ENCODE results near the gene CNFN. TPM values are rescaled to one million over a fixed set of nuclear protein-coding genes. Genes with fewer than 3 reads are reported as not detected.

Gene CNFN
- total and polyA plus RNA-seq, 10 of the 15 experiments (the other 5 are each of a cell fraction or from before 2014, with no cell fraction given): 0.60 TPM; not detected in 9

- Histone ChIP-seq H3K9ac (ENCODE audit: control insufficient read depth, insufficient read depth, low read length) (peak overlapping the region; percentile 78), H2AFZ (ENCODE audit: control insufficient read depth, low read depth, low read length) (peak overlapping the region; percentile 95), H3K4me2 (ENCODE audit: control insufficient read depth, insufficient read depth) (peak overlapping the region; percentile 98), H3K27ac (ENCODE audit: control insufficient read depth, insufficient read depth) (peak overlapping the region; percentile 80), H3K27me3 (replicated peaks in 1 of 2; ENCODE audit: control insufficient read depth in 2 of 2, insufficient read depth in 2 of 2, low read length in 1 of 2) (no peaks in the 10 kb centered on the region), H3K4me3 (peak overlapping the region; percentile 97), H3K36me3 (ENCODE audit: control insufficient read depth in 2 of 2, insufficient read depth in 2 of 2, low read length in 1 of 2) (no peaks in the 10 kb centered on the region), H3K79me2 (ENCODE audit: control insufficient read depth, insufficient read depth, low read length) (peaks cover 5% of the 10 kb centered on the region), H4K20me1 (ENCODE audit: control insufficient read depth, insufficient read depth) (no peaks in the 10 kb centered on the region), H3K9me3 (replicated peaks; ENCODE audit: control insufficient read depth, insufficient read depth, low read length) (no peaks in the 10 kb centered on the region), H3K4me1 (ENCODE audit: control insufficient read depth, insufficient read depth, low read length) (peaks cover 8% of the 10 kb centered on the region)
- ChIA-PET RAD21 (ENCODE audit: unreplicated experiment) (interaction anchor here (0.9 to 1.8 kb wide), 6 partner anchors 10 to 265 kb away, joined by 3 to 4 read pairs (median 4); partner anchors contain the start of gene GSK3A), SMC1A (ENCODE audit: uncharacterized antibody, unreplicated experiment) (interaction anchor here (1.1 to 2.9 kb wide), 7 partner anchors 10 to 54 kb away, joined by 4 to 8 read pairs (median 5); no protein-coding TSS in a partner anchor), POLR2A (interaction anchor here (0.6 to 1.6 kb wide), 8 partner anchors 16 to 537 kb away, joined by 3 to 8 read pairs (median 4); partner anchors contain the start of gene RPS19), CTCF (interaction anchor here (0.6 to 2.3 kb wide), 16 partner anchors 10 to 576 kb away, joined by 3 to 10 read pairs (median 5); no protein-coding TSS in a partner anchor)
- FAIRE-seq (peak; percentile 99), ATAC-seq (peak; percentile 99), DNase-seq (ENCODE audit: low read depth, low spot score) (peak; percentile 98)
- in situ Hi-C loops (cut with MboI): no loop called here
- WGBS (ENCODE audit: insufficient coverage, insufficient replicate concordance, low lambda C conversion rate, missing lambda C conversion rate): under 1% methylated on average over 42 of the region's 42 CpGs
- BruUV-seq (replicated peaks): TSS peak; percentile 93
- intact Hi-C loops (cut with micrococcal nuclease; ENCODE audit: unreplicated experiment): loop anchor here (2.0 kb wide), 1 partner anchor 72 kb away; the partner anchor contains the start of gene MEGF8
- TF ChIP-seq ZNF217 (IDR thresholded peaks at IDR 0.05) (no peak), HSF1 (IDR thresholded peaks at IDR 0.05; ENCODE audit: low read depth, low read length) (no peak), HCFC1 (IDR thresholded peaks at IDR 0.05; ENCODE audit: low read length) (0 out of 2 replicates have a peak, but pooled peaks have one; percentile 25), ZNF687 (IDR thresholded peaks at IDR 0.05) (0 out of 2 replicates have a peak, but pooled peaks have one; percentile 27), MEF2B (IDR thresholded peaks at IDR 0.05; ENCODE audit: partially characterized antibody, poor library complexity, severe bottlenecking) (no peak), EZH2 (IDR thresholded peaks at IDR 0.05; ENCODE audit: borderline replicate concordance, control insufficient read depth, low read depth, low read length) (no peak), IKZF1 (conservative IDR thresholded peaks at IDR 0.05) (peak; percentile 39; the same call in 1 of the 2 replicates), ZNF207 (IDR thresholded peaks at IDR 0.05; ENCODE audit: borderline replicate concordance) (no peak), MYB (IDR thresholded peaks at IDR 0.05; ENCODE audit: borderline replicate concordance, low read depth, low read length) (no peak), YBX1 (IDR thresholded peaks at IDR 0.05) (no peak), MEF2A (IDR thresholded peaks at IDR 0.05; ENCODE audit: insufficient read depth, low read depth, low read length) (no peak), CHD1 (IDR thresholded peaks at IDR 0.05; ENCODE audit: low read depth, low read length) (no peak), SMAD1 (IDR thresholded peaks at IDR 0.05; ENCODE audit: low read depth, partially characterized antibody) (no peak), CREB1 (IDR thresholded peaks at IDR 0.05; ENCODE audit: low read depth) (peak; percentile 95), YY1 (IDR thresholded peaks at IDR 0.05; ENCODE audit: low read depth, low read length) (no peak), ZNF274 (IDR thresholded peaks at IDR 0.05; ENCODE audit: insufficient read depth, insufficient read length) (no peak), MTA2 (IDR thresholded peaks at IDR 0.05; ENCODE audit: low read depth) (no peak)
Measured at GRCh38 chr19:42396381-42397262, 6.5 kb upstream of the CNFN start.

Data from GM12878 (cell line).